ENCODE measurements around the gene SMURF1.

Gene SMURF1

DNA sequence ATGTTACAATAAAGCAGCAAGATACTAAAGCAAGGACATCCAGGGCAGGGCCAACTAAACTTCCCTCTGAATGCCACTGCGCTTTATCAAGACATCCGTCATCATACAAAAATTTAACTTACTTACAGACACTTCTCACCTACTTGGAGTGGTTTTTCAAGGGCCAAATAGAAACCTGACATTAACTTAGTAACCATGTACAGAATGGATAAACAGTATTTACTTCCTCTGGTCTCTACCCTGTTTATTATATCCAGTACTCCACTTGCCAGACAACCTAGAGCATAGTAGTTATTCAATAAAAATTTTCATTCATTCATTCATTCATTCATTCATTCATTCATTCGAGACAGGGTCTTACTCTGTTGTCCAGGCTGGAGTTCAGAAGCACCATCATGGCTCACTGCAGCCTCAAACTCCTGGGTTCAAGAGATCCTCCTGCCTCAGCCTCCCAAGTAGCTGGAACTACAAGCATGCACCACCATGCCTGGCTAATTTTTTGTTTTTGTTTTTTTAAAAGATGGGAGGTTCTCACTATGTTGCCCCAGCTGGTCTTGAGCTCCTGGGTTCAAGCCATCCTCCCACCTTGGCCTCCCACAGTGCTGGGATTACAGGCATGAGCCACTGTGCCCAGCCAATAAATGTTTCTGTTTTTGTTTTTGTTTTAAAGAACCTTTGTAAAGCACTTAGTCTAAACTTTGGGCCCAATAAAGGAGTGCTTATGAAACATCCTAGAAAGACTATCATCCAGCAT lies 19.0 kb downstream of the SMURF1 start:
- no peaks in the 10 kb centered on the region for H3K9me2 ChIP-seq (ENCODE audit: low read depth, low read length)
- no peaks in the 10 kb centered on the region for H3K27me3 ChIP-seq (ENCODE audit: insufficient read depth, low read length)
- peaks cover 12% of the 10 kb centered on the region for H3K4me1 ChIP-seq (ENCODE audit: insufficient read depth, low read length, severe bottlenecking)
- H3K4me2 ChIP-seq (ENCODE audit: low read length) = no peak overlapping the region
- H4K20me1 ChIP-seq (ENCODE audit: insufficient read depth, low read length) = no peaks in the 10 kb centered on the region
- peaks cover 7% of the 10 kb centered on the region for H3K36me3 ChIP-seq (ENCODE audit: insufficient read depth, low read length)
- no peaks in the 10 kb centered on the region for H3F3A ChIP-seq (ENCODE audit: insufficient read depth, low read length)
- H2AFZ ChIP-seq (ENCODE audit: low read length) = no peak overlapping the region
- no peak overlapping the region for H3K9ac ChIP-seq (ENCODE audit: low read length)
- TF ChIP-seq, protein P1, sequence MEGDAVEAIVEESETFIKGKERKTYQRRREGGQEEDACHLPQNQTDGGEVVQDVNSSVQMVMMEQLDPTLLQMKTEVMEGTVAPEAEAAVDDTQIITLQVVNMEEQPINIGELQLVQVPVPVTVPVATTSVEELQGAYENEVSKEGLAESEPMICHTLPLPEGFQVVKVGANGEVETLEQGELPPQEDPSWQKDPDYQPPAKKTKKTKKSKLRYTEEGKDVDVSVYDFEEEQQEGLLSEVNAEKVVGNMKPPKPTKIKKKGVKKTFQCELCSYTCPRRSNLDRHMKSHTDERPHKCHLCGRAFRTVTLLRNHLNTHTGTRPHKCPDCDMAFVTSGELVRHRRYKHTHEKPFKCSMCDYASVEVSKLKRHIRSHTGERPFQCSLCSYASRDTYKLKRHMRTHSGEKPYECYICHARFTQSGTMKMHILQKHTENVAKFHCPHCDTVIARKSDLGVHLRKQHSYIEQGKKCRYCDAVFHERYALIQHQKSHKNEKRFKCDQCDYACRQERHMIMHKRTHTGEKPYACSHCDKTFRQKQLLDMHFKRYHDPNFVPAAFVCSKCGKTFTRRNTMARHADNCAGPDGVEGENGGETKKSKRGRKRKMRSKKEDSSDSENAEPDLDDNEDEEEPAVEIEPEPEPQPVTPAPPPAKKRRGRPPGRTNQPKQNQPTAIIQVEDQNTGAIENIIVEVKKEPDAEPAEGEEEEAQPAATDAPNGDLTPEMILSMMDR (IDR thresholded peaks at IDR 0.05; ENCODE audit: low read length) = no peak
- TF ChIP-seq EZH2 (IDR thresholded peaks at IDR 0.05; ENCODE audit: borderline replicate concordance, low read length) = no peak
- H3K9me3 ChIP-seq (ENCODE audit: low read length) = no peaks in the 10 kb centered on the region
- no peak overlapping the region for H3K27ac ChIP-seq (ENCODE audit: low read depth, low read length, poor library complexity, severe bottlenecking)
- peaks cover 62% of the 10 kb centered on the region for H3K79me2 ChIP-seq (ENCODE audit: insufficient read depth, low read length)
- H3K4me3 ChIP-seq (ENCODE audit: low read depth, low read length, poor library complexity, severe bottlenecking) = no peak overlapping the region

- Histone ChIP-seq H3F3A (ENCODE audit: insufficient read depth, low read length) (no peaks in the 10 kb centered on the region), H2AFZ (ENCODE audit: low read length) (no peak overlapping the region), H3K4me1 (ENCODE audit: insufficient read depth, low read length, severe bottlenecking) (peaks cover 12% of the 10 kb centered on the region), H4K20me1 (ENCODE audit: insufficient read depth, low read length) (no peaks in the 10 kb centered on the region), H3K4me3 (ENCODE audit: low read depth, low read length, poor library complexity, severe bottlenecking) (no peak overlapping the region), H3K79me2 (ENCODE audit: insufficient read depth, low read length) (peaks cover 57% of the 10 kb centered on the region), H3K36me3 (ENCODE audit: insufficient read depth, low read length) (peaks cover 10% of the 10 kb centered on the region), H3K4me2 (ENCODE audit: low read length) (no peak overlapping the region), H3K9me3 (ENCODE audit: low read length) (no peaks in the 10 kb centered on the region), H3K9ac (ENCODE audit: low read length) (no peak overlapping the region), H3K27me3 (ENCODE audit: insufficient read depth, low read length) (no peaks in the 10 kb centered on the region), H3K27ac (ENCODE audit: low read depth, low read length, poor library complexity, severe bottlenecking) (no peak overlapping the region), H3K9me2 (ENCODE audit: low read depth, low read length) (no peaks in the 10 kb centered on the region)
- TF ChIP-seq, protein P1 (IDR thresholded peaks at IDR 0.05; ENCODE audit: low read length) = no peak
- TF ChIP-seq EZH2 (IDR thresholded peaks at IDR 0.05; ENCODE audit: borderline replicate concordance, low read length) = no peak
Observed at GRCh38 chr7:99124236-99124635, 19.7 kb downstream of the SMURF1 start.

DNA sequence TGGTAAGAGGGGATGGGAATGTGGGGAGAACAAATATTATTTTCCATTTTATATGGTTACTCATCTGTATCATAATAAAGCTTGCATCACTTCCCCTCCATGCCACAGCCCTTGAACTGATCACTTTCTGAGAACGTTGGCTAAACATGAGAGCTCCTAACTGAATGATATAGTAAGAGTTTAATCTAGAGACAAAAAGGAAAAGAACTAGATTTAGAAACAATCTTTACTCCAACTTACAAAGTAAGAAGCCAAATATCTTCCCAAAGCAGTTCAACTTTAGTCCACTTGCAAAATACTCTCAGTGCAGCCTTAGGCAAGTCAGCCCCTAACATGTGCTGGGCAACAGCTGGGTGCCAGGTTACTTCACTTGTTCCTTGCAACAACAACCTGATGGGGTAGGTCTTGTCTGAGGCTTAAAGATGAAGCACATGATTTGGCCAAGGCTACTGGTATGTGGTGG lies 20.3 kb downstream of the SMURF1 start:
- no peaks in the 10 kb centered on the region for H3K9me3 ChIP-seq (ENCODE audit: low read length)
- H3F3A ChIP-seq (ENCODE audit: insufficient read depth, low read length) = no peaks in the 10 kb centered on the region
- no peak overlapping the region for H3K9ac ChIP-seq (ENCODE audit: low read length)
- H3K4me2 ChIP-seq (ENCODE audit: low read length) = no peak overlapping the region
- H3K4me1 ChIP-seq (ENCODE audit: insufficient read depth, low read length, severe bottlenecking) = peaks cover 12% of the 10 kb centered on the region
- peaks cover 52% of the 10 kb centered on the region for H3K79me2 ChIP-seq (ENCODE audit: insufficient read depth, low read length)
- no peaks in the 10 kb centered on the region for H3K27me3 ChIP-seq (ENCODE audit: insufficient read depth, low read length)
- TF ChIP-seq, protein P1 (IDR thresholded peaks at IDR 0.05; ENCODE audit: low read length) = no peak
- TF ChIP-seq EZH2 (IDR thresholded peaks at IDR 0.05; ENCODE audit: borderline replicate concordance, low read length) = no peak
- no peak overlapping the region for H3K27ac ChIP-seq (ENCODE audit: low read depth, low read length, poor library complexity, severe bottlenecking)
- H3K9me2 ChIP-seq (ENCODE audit: low read depth, low read length) = no peaks in the 10 kb centered on the region
- H2AFZ ChIP-seq (ENCODE audit: low read length) = no peak overlapping the region
- no peaks in the 10 kb centered on the region for H4K20me1 ChIP-seq (ENCODE audit: insufficient read depth, low read length)
- peaks cover 10% of the 10 kb centered on the region for H3K36me3 ChIP-seq (ENCODE audit: insufficient read depth, low read length)
- no peak overlapping the region for H3K4me3 ChIP-seq (ENCODE audit: low read depth, low read length, poor library complexity, severe bottlenecking)
